CD14-positive monocyte (primary cell): ENCODE measurements around the gene SCAP. TPM values are rescaled to one million over a fixed set of nuclear protein-coding genes. Genes with fewer than 3 reads are reported as not detected.

ENCODE experiments used
- DNase-seq, 3 donors: peaks; one replicate each; pipeline ENCODE4 v3.0.0-alpha.2; 2011 to 2022
- H2AFZ ChIP-seq: 2 replicates; pipeline ENCODE4 v1.6.0; 2012; ENCODE audit warnings: mild to moderate bottlenecking, low read depth, low read length, inconsistent platforms; ENCODE audit not compliant: insufficient read depth, poor library complexity, severe bottlenecking
- H3K27ac ChIP-seq, 2 donors: 1 replicate in 1 of 2; 2 replicates in 1 of 2; pipeline ENCODE4 v1.5.1; 2012 to 2013; ENCODE audit warnings: low read length in 2 of 2, control low read depth in 1 of 2, inconsistent platforms in 1 of 2, low read depth in 1 of 2, mild to moderate bottlenecking in 1 of 2
- H3K27me3 ChIP-seq, 2 donors: one replicate each; pipeline versions ENCODE4 v1.6.0 to v1.6.1; 2011 to 2013; ENCODE audit warnings: low read length in 2 of 2; ENCODE audit not compliant: control insufficient read depth in 2 of 2, insufficient read depth in 2 of 2
- H3K36me3 ChIP-seq, 2 donors: replicated peaks in 1 of 2; 1 replicate in 1 of 2; 2 replicates in 1 of 2; pipeline versions ENCODE4 v1.5.1 to v1.6.1; 2012 to 2013; ENCODE audit warnings: low read length in 2 of 2, control low read depth in 1 of 2, inconsistent platforms in 1 of 2, mild to moderate bottlenecking in 1 of 2; ENCODE audit not compliant: insufficient read depth in 2 of 2, control insufficient read depth in 1 of 2
- H3K4me1 ChIP-seq, 2 donors: 1 replicate in 1 of 2; 2 replicates in 1 of 2; pipeline versions ENCODE4 v1.5.1 to v1.6.1; 2012 to 2013; ENCODE audit warnings: low read length in 2 of 2, control low read depth in 1 of 2, inconsistent platforms in 1 of 2, mild to moderate bottlenecking in 1 of 2, moderate library complexity in 1 of 2; ENCODE audit not compliant: insufficient read depth in 2 of 2, control insufficient read depth in 1 of 2
- H3K4me2 ChIP-seq: replicated peaks from 2 replicates; pipeline ENCODE3; 2012; ENCODE audit warnings: low read length, moderate library complexity, mild to moderate bottlenecking; ENCODE audit not compliant: poor library complexity, severe bottlenecking; ENCODE audit errors: extremely low read depth
- H3K4me3 ChIP-seq, 3 experiments: fragments of 200-600 bp in 1 of 3; sonication (generic) in 1 of 3; replicated peaks in 1 of 3; 1 replicate in 2 of 3; 2 replicates in 1 of 3; pipeline ENCODE4 v1.5.1; 2011 to 2013; ENCODE audit warnings: low read length in 3 of 3, mild to moderate bottlenecking in 3 of 3, control low read depth in 2 of 3, low read depth in 2 of 3, inconsistent platforms in 1 of 3, moderate library complexity in 1 of 3
- H3K79me2 ChIP-seq: 2 replicates; pipeline ENCODE4 v1.6.0; 2012; ENCODE audit warnings: mild to moderate bottlenecking, control low read depth, inconsistent platforms, low read length, moderate library complexity; ENCODE audit not compliant: insufficient read depth
- H3K9ac ChIP-seq: 2 replicates; pipeline ENCODE4 v1.6.0; 2017; ENCODE audit warnings: low read length, mild to moderate bottlenecking; ENCODE audit not compliant: insufficient read depth, poor library complexity, severe bottlenecking
- H3K9me3 ChIP-seq, 2 donors: replicated peaks in 1 of 2; 1 replicate in 1 of 2; 2 replicates in 1 of 2; pipeline versions ENCODE4 v1.5.1 to v1.6.1; 2012 to 2013; ENCODE audit warnings: low read length in 2 of 2, control low read depth in 1 of 2; ENCODE audit not compliant: control insufficient read depth in 1 of 2, insufficient read depth in 1 of 2
- H4K20me1 ChIP-seq: 2 replicates; pipeline ENCODE4 v1.6.0; 2012; ENCODE audit warnings: mild to moderate bottlenecking, low read length, control low read depth, moderate library complexity; ENCODE audit not compliant: insufficient read depth
- H3K27ac Mint-ChIP-seq, 7 donors: one replicate each; pipeline ENCODE4 v1.8.0; 2020; ENCODE audit warnings: mild to moderate bottlenecking in 7 of 7, mixed read lengths in 7 of 7, moderate library complexity in 6 of 7, inconsistent platforms in 2 of 7
- H3K27me3 Mint-ChIP-seq, 3 donors: one replicate each; pipeline ENCODE4 v1.8.0; 2021 to 2022; ENCODE audit warnings: low read depth in 3 of 3, mild to moderate bottlenecking in 3 of 3, mixed read lengths in 3 of 3, moderate library complexity in 3 of 3, inconsistent platforms in 1 of 3
- H3K36me3 Mint-ChIP-seq, 2 donors: one replicate each; pipeline ENCODE4 v1.8.0; 2020; ENCODE audit warnings: mixed read lengths in 2 of 2, inconsistent platforms in 1 of 2, mild to moderate bottlenecking in 1 of 2
- H3K4me1 Mint-ChIP-seq: one replicate; pipeline ENCODE4 v1.8.0; 2020; ENCODE audit warnings: mild to moderate bottlenecking, mixed read lengths
- H3K4me3 Mint-ChIP-seq, 2 donors: one replicate each; pipeline ENCODE4 v1.8.0; 2020; ENCODE audit warnings: mild to moderate bottlenecking in 2 of 2, mixed read lengths in 2 of 2, moderate library complexity in 1 of 2
- H3K9me3 Mint-ChIP-seq, 7 donors: one replicate each; pipeline ENCODE4 v1.8.0; 2020 to 2022; ENCODE audit warnings: mixed read lengths in 7 of 7, mild to moderate bottlenecking in 6 of 7, moderate library complexity in 6 of 7, inconsistent platforms in 2 of 7
- CTCF ChIP-seq: fragments of 200-600 bp; IDR thresholded peaks from one replicate; pipeline ENCODE4 v1.8.0; 2022; ENCODE audit warnings: antibody characterized with exemption, mild to moderate bottlenecking
- WGBS: methylation state at CpG from one replicate; pipeline ENCODE4 v1.1.5; 2013; ENCODE audit warnings: missing lambda C conversion rate; ENCODE audit not compliant: insufficient coverage; 5-methylcytosine and 5-hydroxymethylcytosine counted together
- intact Hi-C, 2 donors: fragments of 100-400 bp; cut with micrococcal nuclease; formaldehyde crosslinking; loops; one replicate each; pipeline versions ENCODE4 v1.15.0 to v1.15.1; 2023
- polyA plus RNA-seq, 3 donors: library from polyadenylated mRNA; depleted of rRNA in 1 of 3; unstranded in 2 of 3; stranded (reverse) in 1 of 3; fragments of 300-500 nt in 2 of 3; fragments of >200 nt in 1 of 3; fragmentation: Illumina TruSeq in 2 of 3; gene quantifications; 1 replicate in 2 of 3; 2 replicates in 1 of 3; pipeline ENCODE4 v1.2.3, GENCODE V29; 2012 to 2021

Gene SCAP
- polyA plus RNA-seq, 3 donors: 26.3 to 27.8 (median 27.7) TPM

- intact Hi-C loops: no loop called here
- peaks cover 3% of the 10 kb centered on the region for H3K79me2 ChIP-seq
- no peak overlapping the region for H3K4me2 ChIP-seq
- peaks cover 4% of the 10 kb centered on the region for H4K20me1 ChIP-seq
- H3K4me1 ChIP-seq: no peaks in the 10 kb centered on the region
- Mint-ChIP-seq H3K27ac (peak overlapping the region in 1 of 7 donors; percentile 36), H3K4me3 (no peak overlapping the region), H3K27me3 (no peaks in the 10 kb centered on the region), H3K9me3 (no peaks in the 10 kb centered on the region), H3K4me1 (peaks cover 9% of the 10 kb centered on the region), H3K36me3 (peaks cover 59 to 65% of the 10 kb centered on the region in 2 donors)
- H3K4me3 ChIP-seq: no peak overlapping the region
- H3K27ac ChIP-seq: no peak overlapping the region
- no peak for DNase-seq
- no peak overlapping the region for H2AFZ ChIP-seq
- H3K9me3 ChIP-seq: no peaks in the 10 kb centered on the region
- 100% methylated on average over 1 of the region's 2 CpGs for WGBS
- H3K36me3 ChIP-seq: peaks cover 45 to 68% of the 10 kb centered on the region in 2 donors
- no peak overlapping the region for H3K9ac ChIP-seq
- no peak for TF ChIP-seq CTCF
- no peaks in the 10 kb centered on the region for H3K27me3 ChIP-seq
Measured at GRCh38 chr3:47432673-47433072, 43.1 kb downstream of the SCAP start.

GRCh38 chr3:47431225-47431624 lies 44.5 kb downstream of the SCAP start:
- no peak overlapping the region for H3K27ac ChIP-seq
- WGBS: 93% methylated on average over 2 of the region's 3 CpGs
- H2AFZ ChIP-seq: no peak overlapping the region
- peaks cover 3% of the 10 kb centered on the region for H3K79me2 ChIP-seq
- H3K27me3 ChIP-seq: no peaks in the 10 kb centered on the region
- no peak for DNase-seq
- Mint-ChIP-seq H3K36me3 (peaks cover 57 to 70% of the 10 kb centered on the region in 2 donors), H3K27ac (peak overlapping the region in 1 of 7 donors; percentile 21), H3K27me3 (no peaks in the 10 kb centered on the region), H3K4me3 (no peak overlapping the region), H3K9me3 (no peaks in the 10 kb centered on the region), H3K4me1 (peaks cover 9% of the 10 kb centered on the region)
- H3K36me3 ChIP-seq: peaks cover 53 to 80% of the 10 kb centered on the region in 2 donors
- no peak overlapping the region for H3K4me2 ChIP-seq
- no peak overlapping the region for H3K9ac ChIP-seq
- intact Hi-C loops: no loop called here
- no peak for TF ChIP-seq CTCF
- no peak overlapping the region for H3K4me3 ChIP-seq
- H3K4me1 ChIP-seq: no peaks in the 10 kb centered on the region
- H3K9me3 ChIP-seq: no peaks in the 10 kb centered on the region
- H4K20me1 ChIP-seq: peaks cover 4% of the 10 kb centered on the region
